H9 (cell line): ENCODE measurements around the gene TBC1D22A. TPM values are rescaled to one million over a fixed set of nuclear protein-coding genes. Genes with fewer than 3 reads are reported as not detected.

ENCODE experiments used
- DNase-seq: peaks from one replicate; pipeline ENCODE4 v3.0.0-alpha.2; 2017
- H2AFZ ChIP-seq: one replicate; pipeline ENCODE4 v1.6.1; 2013; ENCODE audit warnings: mild to moderate bottlenecking, low read length, control low read depth, moderate library complexity
- H2AK5ac ChIP-seq: 2 replicates; pipeline ENCODE4 v1.6.1; 2013; ENCODE audit warnings: low read length, control low read depth, mixed read lengths; ENCODE audit not compliant: insufficient read length
- H2BK120ac ChIP-seq: one replicate; pipeline ENCODE4 v1.6.1; 2013; ENCODE audit warnings: low read depth, mild to moderate bottlenecking, low read length, control low read depth, inconsistent platforms; ENCODE audit not compliant: poor library complexity, severe bottlenecking
- H2BK12ac ChIP-seq: 2 replicates; pipeline ENCODE4 v1.6.1; 2013; ENCODE audit warnings: low read length, control low read depth, mixed read lengths, low read depth; ENCODE audit not compliant: insufficient read length
- H2BK15ac ChIP-seq: 2 replicates; pipeline ENCODE4 v1.6.1; 2013; ENCODE audit warnings: low read depth, low read length, control low read depth
- H2BK20ac ChIP-seq: one replicate; pipeline ENCODE4 v1.6.1; 2013; ENCODE audit warnings: low read depth, mild to moderate bottlenecking, low read length, control low read depth, inconsistent platforms; ENCODE audit not compliant: poor library complexity, severe bottlenecking
- H2BK5ac ChIP-seq: 2 replicates; pipeline ENCODE4 v1.6.1; 2013; ENCODE audit warnings: low read length, control low read depth, mixed read lengths; ENCODE audit not compliant: insufficient read length
- H3K14ac ChIP-seq: 2 replicates; pipeline ENCODE4 v1.6.1; 2013; ENCODE audit warnings: low read length, control low read depth; ENCODE audit not compliant: insufficient read depth
- H3K18ac ChIP-seq: 2 replicates; pipeline ENCODE4 v1.6.1; 2013; ENCODE audit warnings: low read depth, mild to moderate bottlenecking, mixed read lengths, low read length, control low read depth; ENCODE audit not compliant: insufficient read length
- H3K23ac ChIP-seq: 2 replicates; pipeline ENCODE4 v1.6.1; 2013; ENCODE audit warnings: low read length, control low read depth, mixed read lengths, low read depth; ENCODE audit not compliant: insufficient read length
- H3K23me2 ChIP-seq: 2 replicates; pipeline ENCODE4 v1.6.1; 2013; ENCODE audit warnings: low read depth, mild to moderate bottlenecking, mixed read lengths, low read length, control low read depth; ENCODE audit not compliant: insufficient read length, poor library complexity, severe bottlenecking
- H3K27ac ChIP-seq: 2 replicates; pipeline ENCODE4 v1.5.1; 2013; ENCODE audit warnings: low read length, control low read depth, mixed read lengths, low read depth; ENCODE audit not compliant: insufficient read length
- H3K27me3 ChIP-seq: 2 replicates; pipeline ENCODE4 v1.6.1; 2013; ENCODE audit warnings: low read length, control low read depth, inconsistent platforms; ENCODE audit not compliant: insufficient read depth
- H3K4ac ChIP-seq: 2 replicates; pipeline ENCODE4 v1.6.1; 2013; ENCODE audit warnings: low read depth, mild to moderate bottlenecking, control low read depth, inconsistent platforms, low read length, moderate library complexity
- H3K4me1 ChIP-seq: 2 replicates; pipeline ENCODE4 v1.6.1; 2013; ENCODE audit warnings: low read length, control low read depth, inconsistent platforms; ENCODE audit not compliant: insufficient read depth
- H3K4me2 ChIP-seq: 2 replicates; pipeline ENCODE4 v1.6.1; 2013; ENCODE audit warnings: low read length, control low read depth, mixed read lengths; ENCODE audit not compliant: insufficient read length, insufficient read depth
- H3K56ac ChIP-seq: 2 replicates; pipeline ENCODE4 v1.6.1; 2013; ENCODE audit warnings: low read depth, mild to moderate bottlenecking, mixed read lengths, low read length, control low read depth; ENCODE audit not compliant: insufficient read length
- H3K79me1 ChIP-seq: 2 replicates; pipeline ENCODE4 v1.6.1; 2013; ENCODE audit warnings: low read depth, mild to moderate bottlenecking, moderate library complexity, low read length, control low read depth, inconsistent platforms; ENCODE audit not compliant: insufficient read depth, poor library complexity, severe bottlenecking
- H3K79me2 ChIP-seq: 2 replicates; pipeline ENCODE4 v1.6.1; 2013; ENCODE audit warnings: low read length, control low read depth, inconsistent platforms; ENCODE audit not compliant: insufficient read depth
- H3K9ac ChIP-seq: 2 replicates; pipeline ENCODE4 v1.6.1; 2013; ENCODE audit warnings: low read length, control low read depth, mixed read lengths; ENCODE audit not compliant: insufficient read length; ENCODE audit errors: extremely low read depth
- H3K9me3 ChIP-seq: one replicate; pipeline ENCODE4 v1.6.1; 2013; ENCODE audit warnings: low read depth, low read length, inconsistent platforms; ENCODE audit not compliant: control insufficient read depth
- H3T11ph ChIP-seq: one replicate; pipeline ENCODE4 v1.6.1; 2013; ENCODE audit warnings: mild to moderate bottlenecking, low read length, control low read depth, inconsistent platforms
- H4K20me1 ChIP-seq: one replicate; pipeline ENCODE4 v1.6.1; 2013; ENCODE audit not compliant: control insufficient read depth, insufficient read length, insufficient read depth
- H4K5ac ChIP-seq: 2 replicates; pipeline ENCODE4 v1.6.1; 2013; ENCODE audit warnings: low read depth, mild to moderate bottlenecking, mixed read lengths, low read length, control low read depth; ENCODE audit not compliant: insufficient read length
- H4K8ac ChIP-seq: replicated peaks from 2 replicates; pipeline ENCODE4 v1.6.1; 2013; ENCODE audit warnings: low read length, control low read depth, mixed read lengths, low read depth; ENCODE audit not compliant: insufficient read length
- H4K91ac ChIP-seq: 2 replicates; pipeline ENCODE4 v1.6.1; 2013; ENCODE audit warnings: low read depth, mild to moderate bottlenecking, moderate library complexity, mixed read lengths, low read length, control low read depth; ENCODE audit not compliant: insufficient read length
- H3K27ac Mint-ChIP-seq, 3 experiments: 2 replicates in 2 of 3; 3 replicates in 1 of 3; pipeline ENCODE4 v1.8.0; 2020 to 2021; ENCODE audit warnings: mixed read lengths in 3 of 3, mild to moderate bottlenecking in 1 of 3, moderate library complexity in 1 of 3
- H3K27me3 Mint-ChIP-seq: 2 replicates; pipeline ENCODE4 v1.8.0; 2021; ENCODE audit warnings: low read depth, mild to moderate bottlenecking, moderate library complexity, mixed read lengths
- H3K36me3 Mint-ChIP-seq, 3 experiments: 2 replicates in 2 of 3; 3 replicates in 1 of 3; pipeline ENCODE4 v1.8.0; 2020 to 2021; ENCODE audit warnings: low read depth in 3 of 3, mixed read lengths in 3 of 3; ENCODE audit not compliant: insufficient read depth in 1 of 3
- H3K4me1 Mint-ChIP-seq, 2 experiments: 2 replicates each; pipeline ENCODE4 v1.8.0; 2020; ENCODE audit warnings: mixed read lengths in 2 of 2
- H3K4me3 Mint-ChIP-seq, 2 experiments: 2 replicates in 1 of 2; 3 replicates in 1 of 2; pipeline ENCODE4 v1.8.0; 2020 to 2021; ENCODE audit warnings: mild to moderate bottlenecking in 2 of 2, mixed read lengths in 2 of 2, moderate library complexity in 1 of 2
- H3K9me3 Mint-ChIP-seq, 2 experiments: 2 replicates in 1 of 2; 3 replicates in 1 of 2; pipeline ENCODE4 v1.8.0; 2020; ENCODE audit warnings: mild to moderate bottlenecking in 2 of 2, mixed read lengths in 2 of 2, moderate library complexity in 1 of 2
- WGBS: extraction: QIAGEN DNeasy Blood & Tissue Kit; methylation state at CpG from one replicate; pipeline ENCODE4 v1.1.7; 2013; ENCODE audit warnings: missing lambda C conversion rate, low lambda C conversion rate, mixed read lengths; ENCODE audit not compliant: insufficient read length; ENCODE audit errors: extremely low coverage; 5-methylcytosine and 5-hydroxymethylcytosine counted together
- total RNA-seq: library from RNA; stranded (reverse); gene quantifications from 2 replicates; pipeline ENCODE4 v1.2.1, GENCODE V29; 2021
- TF ChIP-seq, protein P1 (sequence below): fragments of 200-600 bp; sonication (generic); conservative IDR thresholded peaks from 3 replicates; pipeline ENCODE4 v1.8.0; 2021; ENCODE audit warnings: antibody characterized with exemption, mild to moderate bottlenecking

TBC1D22A gene
- total RNA-seq, 1 experiment from 2014 or later = 20.8 TPM

DNA sequence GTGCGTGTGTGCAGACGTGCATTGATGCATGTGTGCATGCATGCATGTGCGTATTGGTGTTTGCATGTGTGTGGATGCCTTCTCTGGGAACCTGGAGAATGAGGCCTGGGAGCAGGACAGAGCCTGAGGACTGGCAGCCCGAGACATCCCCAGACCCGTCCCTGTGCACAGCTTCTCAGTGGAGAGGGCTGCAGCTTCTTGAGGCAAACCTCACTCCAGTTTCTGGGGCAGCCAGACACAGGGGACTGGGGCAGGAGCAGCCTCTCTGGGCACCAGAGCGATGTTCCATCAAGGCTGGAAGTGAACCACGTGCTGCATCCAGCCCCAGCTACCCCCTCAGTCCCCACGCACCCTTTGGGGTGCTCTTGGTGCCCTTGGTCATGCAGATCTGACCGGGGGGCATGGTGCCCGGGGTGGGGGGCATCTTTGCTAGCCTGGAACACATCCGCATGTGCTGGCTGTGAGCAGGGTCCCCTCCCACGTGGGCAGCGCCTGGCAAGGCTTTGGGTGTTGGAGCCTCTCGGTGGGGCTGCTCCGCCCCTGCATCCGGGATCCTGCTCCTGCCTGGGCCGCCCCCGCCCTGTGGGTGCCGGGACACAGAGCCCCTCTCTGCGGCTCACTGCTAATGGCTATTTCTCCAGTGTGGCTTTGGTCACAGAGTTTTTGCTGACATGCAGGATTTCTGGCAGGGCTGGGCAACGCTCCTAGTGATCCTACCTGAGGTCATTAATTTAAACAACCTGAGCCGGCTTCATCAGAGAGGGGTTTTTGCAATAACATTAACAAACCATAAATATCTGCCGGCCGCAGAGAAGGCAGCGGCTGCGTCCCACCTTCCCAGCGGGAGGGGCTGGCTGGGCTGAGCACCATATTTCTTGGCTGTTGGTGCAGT lies 434.7 kb downstream of the TBC1D22A start:
- H3K4me3 Mint-ChIP-seq = no peak overlapping the region
- no peak overlapping the region for H3K18ac ChIP-seq
- no peak overlapping the region for H3K27ac ChIP-seq
- no peak overlapping the region for H3K27ac Mint-ChIP-seq
- peak; percentile 22 for DNase-seq
- TF ChIP-seq, protein P1, sequence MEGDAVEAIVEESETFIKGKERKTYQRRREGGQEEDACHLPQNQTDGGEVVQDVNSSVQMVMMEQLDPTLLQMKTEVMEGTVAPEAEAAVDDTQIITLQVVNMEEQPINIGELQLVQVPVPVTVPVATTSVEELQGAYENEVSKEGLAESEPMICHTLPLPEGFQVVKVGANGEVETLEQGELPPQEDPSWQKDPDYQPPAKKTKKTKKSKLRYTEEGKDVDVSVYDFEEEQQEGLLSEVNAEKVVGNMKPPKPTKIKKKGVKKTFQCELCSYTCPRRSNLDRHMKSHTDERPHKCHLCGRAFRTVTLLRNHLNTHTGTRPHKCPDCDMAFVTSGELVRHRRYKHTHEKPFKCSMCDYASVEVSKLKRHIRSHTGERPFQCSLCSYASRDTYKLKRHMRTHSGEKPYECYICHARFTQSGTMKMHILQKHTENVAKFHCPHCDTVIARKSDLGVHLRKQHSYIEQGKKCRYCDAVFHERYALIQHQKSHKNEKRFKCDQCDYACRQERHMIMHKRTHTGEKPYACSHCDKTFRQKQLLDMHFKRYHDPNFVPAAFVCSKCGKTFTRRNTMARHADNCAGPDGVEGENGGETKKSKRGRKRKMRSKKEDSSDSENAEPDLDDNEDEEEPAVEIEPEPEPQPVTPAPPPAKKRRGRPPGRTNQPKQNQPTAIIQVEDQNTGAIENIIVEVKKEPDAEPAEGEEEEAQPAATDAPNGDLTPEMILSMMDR = no peak
- H3T11ph ChIP-seq = no peak overlapping the region
- WGBS = no CpG with 5 or more reads among the region's 27 CpGs
- no peaks in the 10 kb centered on the region for H3K23me2 ChIP-seq
- no peak overlapping the region for H3K4ac ChIP-seq
- no peaks in the 10 kb centered on the region for H3K79me2 ChIP-seq
- H2AFZ ChIP-seq = no peak overlapping the region
- no peak overlapping the region for H2AK5ac ChIP-seq
- no peak overlapping the region for H3K9ac ChIP-seq
- H3K27me3 Mint-ChIP-seq = peaks cover 1% of the 10 kb centered on the region; the same call in 1 of the 2 replicates
- H2BK15ac ChIP-seq = no peak overlapping the region
- H2BK12ac ChIP-seq = no peak overlapping the region
- H2BK120ac ChIP-seq = no peak overlapping the region
- H3K79me1 ChIP-seq = no peaks in the 10 kb centered on the region
- no peak overlapping the region for H2BK5ac ChIP-seq
- no peak overlapping the region for H3K56ac ChIP-seq
- peaks cover 28% of the 10 kb centered on the region for H3K9me3 ChIP-seq
- H4K8ac ChIP-seq = no peak overlapping the region
- H3K9me3 Mint-ChIP-seq = peaks cover 0 to 83% of the 10 kb centered on the region in 2 experiments; a peak in 4 of 5 replicates
- no peak overlapping the region for H4K5ac ChIP-seq
- no peak overlapping the region for H3K14ac ChIP-seq
- H4K20me1 ChIP-seq = no peaks in the 10 kb centered on the region
- no peak overlapping the region for H3K4me2 ChIP-seq
- H3K27me3 ChIP-seq = no peaks in the 10 kb centered on the region
- H2BK20ac ChIP-seq = no peak overlapping the region
- H4K91ac ChIP-seq = no peak overlapping the region
- H3K36me3 Mint-ChIP-seq = peaks cover 0 to 27% (median 27%) of the 10 kb centered on the region in 3 experiments; a peak in 5 of 7 replicates
- no peaks in the 10 kb centered on the region for H3K4me1 Mint-ChIP-seq
- no peaks in the 10 kb centered on the region for H3K4me1 ChIP-seq
- no peak overlapping the region for H3K23ac ChIP-seq
